Measurements from ENCODE around the gene SLC9B2.

The SLC9B2 gene

GRCh38 chr4:103097112-103097511 is 20.6 kb upstream of the SLC9B2 start:
- ChIA-PET POLR2A (no interaction called here), CTCF (interaction anchor here (1.5 kb wide), 1 partner anchor 9 kb away, joined by 3 read pairs; no protein-coding TSS in a partner anchor)
- no peaks in the 10 kb centered on the region for H3K4me1 ChIP-seq (ENCODE audit: control insufficient read depth, insufficient read depth, low read length)
- TF ChIP-seq ZIC2 (tag by site-specific recombination; IDR thresholded peaks at IDR 0.05), result no peak
- no peak for TF ChIP-seq ZFP69B (tag by site-specific recombination; IDR thresholded peaks at IDR 0.05)
- TF ChIP-seq MYNN (tag by site-specific recombination; IDR thresholded peaks at IDR 0.05; ENCODE audit: borderline replicate concordance), result no peak
- no peak for TF ChIP-seq PATZ1 (tag by site-specific recombination; IDR thresholded peaks at IDR 0.05)
- no peak for TF ChIP-seq ZNF426 (tag by site-specific recombination; IDR thresholded peaks at IDR 0.05)
- no peak for TF ChIP-seq ZNF350 (tag by site-specific recombination; IDR thresholded peaks at IDR 0.05)
- no peak for TF ChIP-seq ZNF18 (tag by site-specific recombination; IDR thresholded peaks at IDR 0.05)
- no peak for TF ChIP-seq ZNF394 (tag by site-specific recombination; IDR thresholded peaks at IDR 0.05; ENCODE audit: borderline replicate concordance)
- no peak for TF ChIP-seq ZBTB7A (tag by site-specific recombination; IDR thresholded peaks at IDR 0.05; ENCODE audit: low read depth)
- TF ChIP-seq SCRT1 (tag by site-specific recombination; IDR thresholded peaks at IDR 0.05; ENCODE audit: borderline replicate concordance), result no peak
- no peak overlapping the region for H3K27ac ChIP-seq (ENCODE audit: extremely low read depth, low read depth, low read length)
- no peaks in the 10 kb centered on the region for H3K9me3 ChIP-seq (ENCODE audit: control insufficient read depth, insufficient read depth, low read depth, low read length)
- H3K36me3 ChIP-seq (ENCODE audit: control insufficient read depth in 2 of 2, insufficient read depth in 1 of 2, low read length in 2 of 2), result peaks cover 0 to 9% of the 10 kb centered on the region in 2 experiments; a peak in 1 of 3 replicates
- no peak overlapping the region for H3K4me3 ChIP-seq (ENCODE audit: low read depth, low read length)

GRCh38 chr4:103095080-103095479 is 18.5 kb upstream of the SLC9B2 start:
- TF ChIP-seq ZNF501 (tag by site-specific recombination; IDR thresholded peaks at IDR 0.05), result no peak
- H3K27ac ChIP-seq (ENCODE audit: extremely low read depth, low read depth, low read length), result no peak overlapping the region
- H3K9me3 ChIP-seq (ENCODE audit: control insufficient read depth, insufficient read depth, low read depth, low read length), result no peaks in the 10 kb centered on the region
- H3K36me3 ChIP-seq (ENCODE audit: control insufficient read depth in 2 of 2, insufficient read depth in 1 of 2, low read length in 2 of 2), result peaks cover 0 to 19% of the 10 kb centered on the region in 2 experiments; a peak in 1 of 3 replicates
- POLR2A ChIA-PET, result no interaction called here
- CTCF ChIA-PET, result interaction anchor here (0.6 to 1.5 kb wide), 6 partner anchors 14 to 1897 kb away, joined by 3 to 5 read pairs (median 4); no protein-coding TSS in a partner anchor
- H3K4me1 ChIP-seq (ENCODE audit: control insufficient read depth, insufficient read depth, low read length), result no peaks in the 10 kb centered on the region
- no peak overlapping the region for H3K4me3 ChIP-seq (ENCODE audit: low read depth, low read length)

- no peak overlapping the region for H3K4me3 ChIP-seq (ENCODE audit: low read depth, low read length)
- no peak for TF ChIP-seq ZNF16 (tag by site-specific recombination; IDR thresholded peaks at IDR 0.05; ENCODE audit: low read depth)
- no peak for TF ChIP-seq ZNF239 (tag by site-specific recombination; IDR thresholded peaks at IDR 0.05)
- TF ChIP-seq ZSCAN16 (tag by site-specific recombination; IDR thresholded peaks at IDR 0.05), result no peak
- TF ChIP-seq ZNF558 (tag by site-specific recombination; IDR thresholded peaks at IDR 0.05), result no peak
- TF ChIP-seq PRDM1 (tag by site-specific recombination; IDR thresholded peaks at IDR 0.05), result 0 out of 2 replicates have a peak, but pooled peaks have one; percentile 34
- no peaks in the 10 kb centered on the region for H3K4me1 ChIP-seq (ENCODE audit: control insufficient read depth, insufficient read depth, low read length)
- no peaks in the 10 kb centered on the region for H3K9me3 ChIP-seq (ENCODE audit: control insufficient read depth, insufficient read depth, low read depth, low read length)
- H3K27ac ChIP-seq (ENCODE audit: extremely low read depth, low read depth, low read length), result no peak overlapping the region
- CTCF ChIA-PET, result interaction anchor here (0.5 to 4.4 kb wide), 21 partner anchors 8 to 1196 kb away, joined by 3 to 21 read pairs (median 5); partner anchors contain the start of gene BDH2
- POLR2A ChIA-PET, result no interaction called here
- peaks cover 0 to 38% of the 10 kb centered on the region in 2 experiments; a peak in 1 of 3 replicates for H3K36me3 ChIP-seq (ENCODE audit: control insufficient read depth in 2 of 2, insufficient read depth in 1 of 2, low read length in 2 of 2)
These were observed 15.7 kb upstream of the SLC9B2 start for GRCh38 chr4:103092245-103092644.

All from HEK293 (cell line).